Measurements from ENCODE around the gene MAPK7.
A peak's percentile ranks its signal among the peaks of the same experiment; 100 is the strongest.

MAPK7 gene

DNA sequence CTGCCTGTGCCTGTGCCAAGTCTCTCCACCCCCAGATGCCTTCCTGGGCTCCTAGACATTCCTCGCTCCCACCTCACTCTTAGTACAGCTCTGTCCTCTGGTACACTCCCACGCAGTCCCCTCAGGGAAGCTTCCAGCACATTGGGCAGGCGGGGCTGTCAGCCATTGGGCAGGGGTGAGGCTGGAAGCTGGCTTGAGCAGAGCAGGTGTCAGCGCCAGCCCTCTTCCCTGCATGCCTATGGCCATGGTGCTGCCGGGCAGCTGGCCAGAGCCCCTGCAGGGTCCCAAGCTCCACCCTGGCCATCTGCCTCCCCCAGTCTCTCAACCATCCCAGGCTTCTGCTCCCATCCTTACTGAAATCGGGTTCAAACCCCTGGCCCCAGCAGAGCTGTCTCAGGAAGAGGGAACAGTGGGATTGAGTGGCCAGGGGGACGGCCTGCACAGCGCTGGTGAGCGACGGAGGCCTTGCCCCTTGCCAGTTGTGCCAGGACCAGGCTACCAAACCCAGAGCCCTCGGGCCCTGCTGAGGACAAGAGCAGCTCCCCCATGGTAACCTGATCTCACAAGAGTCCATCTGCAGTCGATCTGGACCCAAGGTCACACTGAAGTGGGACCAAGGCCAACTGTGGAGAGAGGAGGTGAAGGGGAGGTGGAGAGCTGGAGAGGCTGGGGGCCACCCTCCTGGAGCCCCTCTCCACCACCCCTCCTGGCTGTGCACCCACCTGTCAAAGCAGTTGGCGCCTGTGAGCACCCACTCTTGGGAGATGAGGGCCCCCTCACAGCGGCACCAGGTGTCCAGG lies 13.4 kb upstream of the MAPK7 start:
- no peak for DNase-seq

DNA sequence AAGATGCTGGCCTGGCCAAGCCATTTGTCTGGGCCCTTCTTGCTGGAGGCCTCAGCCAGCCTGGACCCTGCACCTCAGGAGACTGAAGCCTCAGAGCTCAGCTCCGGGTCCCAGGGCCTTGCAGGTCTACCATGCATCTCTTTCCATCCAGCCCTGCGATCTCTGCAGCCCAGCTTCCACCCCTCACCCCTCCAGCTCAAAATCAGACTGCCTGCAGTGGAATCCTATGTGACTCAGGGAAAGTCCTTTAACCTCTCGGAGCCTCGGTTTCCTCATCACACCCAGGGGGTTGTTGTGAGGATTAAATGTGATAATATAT lies 12.8 kb upstream of the MAPK7 start:
- DNase-seq, result no peak

DNA sequence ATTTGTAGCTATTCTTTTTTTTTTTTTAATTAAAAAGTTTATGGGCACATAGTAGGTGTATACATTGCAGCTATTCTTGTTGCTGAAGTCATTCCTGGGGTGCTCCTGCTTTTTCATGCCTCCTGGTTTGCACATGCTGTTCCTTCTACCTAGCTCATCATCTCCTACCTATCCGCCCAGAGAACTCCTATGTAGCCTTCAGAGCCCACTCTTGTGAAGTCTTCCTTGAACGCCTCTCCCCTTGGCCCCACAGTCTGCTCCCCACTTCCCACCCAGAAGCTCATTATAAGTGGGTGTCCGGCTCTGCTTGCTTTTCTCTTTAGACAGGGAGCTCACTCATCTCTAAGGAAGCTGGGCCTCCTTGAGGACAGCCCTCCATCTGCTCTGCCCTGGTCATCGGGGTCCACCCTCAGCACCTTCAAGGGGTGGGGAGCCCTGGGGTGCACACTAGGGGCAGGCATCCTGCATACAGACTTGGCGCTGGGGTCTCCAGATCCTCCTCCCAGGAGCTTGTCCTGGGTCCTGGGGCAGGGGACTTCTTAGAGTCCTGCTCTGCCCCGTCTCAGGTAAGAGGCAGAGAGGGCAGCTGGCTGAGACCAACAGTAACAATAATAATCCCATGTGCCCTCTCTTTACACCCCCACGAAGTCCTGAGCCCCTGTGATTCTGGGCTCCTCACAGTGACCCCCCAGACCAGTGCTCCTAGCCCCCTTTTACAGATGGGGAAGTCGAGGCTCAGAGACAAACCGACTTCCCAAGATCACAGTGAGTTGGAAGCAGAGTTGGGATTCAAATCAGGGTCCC lies 12.3 kb upstream of the MAPK7 start:
- no peak for DNase-seq

DNA sequence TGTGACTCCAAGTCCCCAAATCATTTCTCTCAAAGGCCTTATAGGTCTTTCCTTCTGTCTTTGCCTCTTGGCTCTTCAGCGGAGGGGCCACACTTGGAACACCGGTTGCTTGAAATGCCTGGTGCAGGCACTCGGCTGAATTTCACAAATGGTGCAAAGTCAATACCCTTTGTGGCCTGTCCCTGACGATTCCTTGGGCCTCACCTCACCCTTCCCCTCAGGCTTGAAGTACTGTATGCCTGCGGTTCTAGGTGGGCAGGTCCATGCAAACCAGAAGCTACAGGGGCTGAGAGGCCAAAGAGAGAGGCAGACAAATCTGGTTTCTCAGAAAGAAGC lies 11.7 kb upstream of the MAPK7 start:
- no peak for DNase-seq

DNA sequence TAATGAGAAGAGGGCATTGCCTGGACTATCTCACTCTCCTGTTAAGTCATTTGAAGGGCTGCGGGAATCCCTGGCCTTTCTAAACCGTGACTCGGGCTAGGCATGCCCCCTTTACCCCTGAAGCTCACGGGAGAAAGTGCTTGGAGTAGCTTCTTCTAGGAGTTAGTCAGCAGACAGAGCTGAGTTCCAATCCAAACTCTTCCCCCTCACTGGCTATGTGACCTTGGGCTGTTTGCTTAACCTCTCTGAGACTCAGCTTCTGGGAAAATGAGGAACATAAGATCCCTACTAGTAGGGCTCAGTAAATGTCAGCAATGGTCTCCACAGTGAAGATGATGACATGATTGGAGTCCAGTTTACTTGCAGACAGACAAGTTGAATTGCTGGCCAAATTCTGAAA lies 10.1 kb upstream of the MAPK7 start:
- no peak for DNase-seq

DNA sequence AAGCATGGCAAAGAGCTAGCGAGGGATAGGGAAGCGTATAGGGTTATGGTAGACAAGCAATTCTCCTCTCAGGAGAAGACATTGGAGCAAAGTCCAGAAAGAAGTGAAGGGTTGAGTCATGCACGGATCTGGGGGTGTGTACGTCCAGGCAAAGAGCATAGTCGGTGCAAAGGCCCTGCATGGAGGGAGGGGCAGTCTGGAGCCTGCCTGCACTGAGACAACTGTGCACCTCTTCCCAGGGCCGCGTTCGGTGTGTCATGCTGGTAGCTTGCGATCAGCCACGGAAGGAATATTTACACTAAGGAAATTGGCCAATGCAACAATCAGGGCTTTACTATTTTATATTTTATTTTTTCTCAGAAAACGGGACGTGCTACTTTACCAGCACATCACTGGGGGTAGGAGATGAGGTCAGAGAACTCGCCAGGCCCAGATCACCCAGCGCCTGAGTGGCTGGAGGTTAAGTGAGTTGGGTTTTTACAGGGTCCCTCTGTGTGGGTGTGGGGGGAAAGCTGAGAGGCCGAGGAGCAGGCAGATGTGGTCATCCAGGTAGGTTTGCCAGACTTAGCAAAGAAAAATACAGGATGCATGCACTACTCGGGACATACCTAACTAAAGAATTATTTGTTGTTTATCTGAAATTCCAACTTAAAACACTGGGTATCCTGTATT lies 9.1 kb upstream of the MAPK7 start:
- no peak for DNase-seq

DNA sequence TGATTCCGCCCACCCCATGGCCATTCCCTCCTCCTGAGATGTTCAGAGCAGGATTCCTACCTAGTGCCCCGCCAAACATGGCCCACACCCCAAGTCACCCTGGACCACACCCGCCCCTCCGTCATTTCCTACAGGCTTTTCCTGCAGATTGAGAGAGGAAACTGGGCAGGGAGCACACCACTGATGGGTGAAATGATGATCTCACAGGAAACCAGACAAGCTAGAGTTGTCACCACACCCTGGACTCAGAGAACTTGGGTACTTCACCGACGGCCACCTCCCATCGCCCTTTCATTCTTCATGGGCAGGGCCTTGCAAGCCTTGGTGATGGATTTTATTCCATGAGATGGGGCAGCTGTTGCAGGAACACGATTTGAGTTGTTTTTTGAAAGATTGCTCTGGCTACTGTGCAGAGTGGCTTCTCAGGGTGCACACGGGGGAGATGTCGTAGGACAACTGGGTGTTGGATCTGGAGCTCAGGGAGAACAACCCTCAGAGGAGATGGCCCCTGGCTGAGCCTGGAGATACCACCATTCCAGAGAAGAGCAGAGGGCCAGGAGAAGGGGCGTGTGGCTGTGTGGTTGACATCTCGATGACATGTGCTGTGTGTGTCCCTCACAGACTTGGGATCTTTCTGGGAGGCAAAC lies 8.3 kb upstream of the MAPK7 start:
- no peak for DNase-seq

DNA sequence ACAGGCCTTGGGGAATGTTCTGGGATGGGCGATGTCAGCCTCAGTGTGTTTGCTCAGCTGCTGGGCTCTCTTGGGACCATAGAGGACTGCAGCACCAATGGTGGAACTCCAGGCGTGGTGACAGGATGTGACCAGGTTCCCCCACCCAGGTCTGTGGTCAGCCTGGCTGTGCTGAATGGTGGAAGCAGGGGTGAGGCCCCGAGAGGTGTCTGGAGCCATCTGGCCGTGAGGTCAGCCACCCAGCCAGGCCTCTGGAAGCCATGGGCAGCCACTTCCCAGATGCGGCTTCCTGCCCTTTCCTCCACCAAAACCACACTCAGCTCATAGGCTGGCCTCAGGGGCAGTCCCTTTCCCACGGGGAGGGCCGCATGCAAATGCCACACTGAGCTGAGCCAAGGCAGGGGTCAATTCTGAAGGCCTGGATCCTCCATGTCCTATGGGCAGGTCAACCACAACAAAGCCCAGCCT lies 7.8 kb upstream of the MAPK7 start:
- DNase-seq, result no peak

DNA sequence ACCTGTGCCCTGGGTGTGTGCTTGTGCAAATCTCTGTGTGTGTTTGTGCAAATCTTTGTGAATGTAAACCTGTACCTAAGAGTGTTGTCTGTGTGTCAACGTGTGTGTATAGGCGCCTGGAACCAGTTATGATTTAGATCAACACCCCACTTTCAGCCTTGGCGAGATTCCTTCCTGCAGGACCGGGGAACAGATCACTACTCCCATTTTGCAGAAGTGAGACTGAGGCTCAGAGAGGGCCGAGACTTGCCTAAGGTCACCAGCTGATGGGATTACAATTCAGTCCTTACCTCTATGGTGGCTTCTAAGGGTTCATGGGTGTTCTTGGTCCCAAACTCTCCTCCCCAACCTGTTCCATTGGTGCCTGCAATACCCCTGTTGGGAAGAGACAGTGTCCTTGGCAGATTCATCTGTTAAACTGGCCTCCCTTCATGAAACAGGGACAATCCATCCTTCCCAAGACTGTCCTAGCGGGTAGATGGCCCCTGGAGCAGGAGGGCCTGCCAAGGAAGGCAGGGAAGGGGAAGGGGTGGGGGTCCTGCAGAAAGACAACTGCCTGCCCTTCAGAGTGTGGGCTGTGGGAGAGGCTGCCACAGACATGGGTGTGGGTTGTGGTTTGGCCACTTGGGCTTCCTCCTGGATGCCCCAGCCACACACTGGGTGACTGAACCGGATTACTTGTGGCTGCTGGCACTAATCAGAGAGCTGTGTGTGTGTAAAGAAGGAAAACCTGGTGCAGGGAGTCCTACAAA lies 6.9 kb upstream of the MAPK7 start:
- DNase-seq, result no peak

DNA sequence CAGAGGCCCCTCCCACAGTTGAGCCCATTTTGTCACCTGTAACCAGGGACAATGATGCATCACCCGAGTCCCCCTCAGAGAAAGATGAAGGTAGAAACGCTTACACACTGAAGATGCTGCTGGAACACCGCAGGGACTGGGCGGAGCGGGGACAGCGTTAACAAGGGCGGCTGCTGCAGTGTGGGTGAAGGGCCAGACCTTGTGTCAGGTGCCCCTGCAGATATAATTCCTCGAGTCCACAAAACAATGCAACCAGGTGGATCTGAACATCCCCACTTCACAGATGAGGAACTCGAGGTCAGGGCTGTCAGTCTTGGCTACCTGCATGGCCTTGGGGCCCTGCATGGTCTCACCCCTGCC lies 6.3 kb upstream of the MAPK7 start:
- DNase-seq, result no peak

DNA sequence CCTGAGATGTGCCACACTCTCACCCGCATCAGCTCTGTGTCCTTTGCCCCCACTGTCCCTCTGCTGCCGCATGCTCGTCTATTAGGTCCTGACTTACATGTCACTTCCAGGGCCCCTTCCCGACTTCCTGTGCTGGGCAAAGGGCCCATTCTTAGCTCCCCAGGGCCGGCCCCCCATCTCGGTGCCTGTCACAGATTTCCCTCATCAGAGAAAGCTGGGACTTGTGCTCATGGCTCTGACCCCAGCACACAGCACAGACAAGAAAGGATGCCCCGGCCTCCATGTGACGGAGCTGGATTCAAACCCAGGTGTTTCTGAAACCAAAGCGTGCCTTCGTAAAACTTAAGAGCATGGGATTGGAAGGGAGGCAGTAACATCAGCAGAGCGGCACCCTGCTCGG lies 5.9 kb upstream of the MAPK7 start:
- DNase-seq, result no peak

DNA sequence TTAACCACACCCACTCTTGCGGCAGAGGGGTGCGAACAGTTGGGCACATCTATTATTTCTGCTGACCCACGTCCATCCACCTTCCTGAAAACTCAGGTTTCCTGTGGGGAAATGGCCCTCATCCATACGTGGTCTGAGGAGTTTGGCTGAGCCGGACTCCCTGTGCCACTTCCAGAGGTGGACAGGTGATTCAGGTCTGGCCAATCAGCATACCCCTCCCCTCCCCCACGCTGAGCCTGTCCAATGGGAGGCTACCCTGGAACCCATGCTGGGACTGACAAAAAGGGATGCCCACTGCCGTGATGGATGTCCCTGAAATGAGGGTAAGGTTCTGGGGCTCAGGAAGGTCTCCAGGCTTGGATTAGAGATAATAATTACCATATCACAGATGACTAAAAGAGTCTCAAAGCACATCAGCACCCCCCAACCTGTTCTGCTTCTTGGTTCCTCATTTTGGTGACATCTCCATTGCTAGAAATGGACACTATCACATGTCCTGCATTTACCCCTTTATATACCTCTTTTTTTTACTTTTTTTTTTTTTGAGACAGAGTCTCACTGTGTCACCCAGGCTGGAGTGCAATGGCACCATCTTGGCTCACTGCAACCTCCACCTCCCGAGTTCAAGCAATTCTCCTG lies 5.3 kb upstream of the MAPK7 start:
- no peak for DNase-seq

DNA sequence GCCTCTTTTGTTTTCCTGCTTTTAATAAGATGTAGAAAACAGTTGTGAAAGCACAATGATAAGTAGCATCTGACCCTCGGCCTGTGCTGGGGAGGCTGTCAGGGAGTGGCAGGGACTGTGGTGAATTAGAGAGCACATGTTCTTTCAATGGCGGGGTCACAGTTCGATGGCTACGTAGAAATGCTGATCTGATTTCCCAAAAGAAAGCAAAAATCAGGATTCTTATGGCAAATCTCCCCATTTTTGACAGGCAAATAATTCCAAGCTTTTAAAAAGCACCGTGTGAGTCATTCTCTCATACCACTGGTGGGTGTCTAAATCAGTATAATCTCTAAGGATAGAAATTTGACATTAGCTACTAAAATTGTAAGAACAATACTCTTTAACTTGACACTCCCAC lies 4.2 kb upstream of the MAPK7 start:
- no peak for DNase-seq

DNA sequence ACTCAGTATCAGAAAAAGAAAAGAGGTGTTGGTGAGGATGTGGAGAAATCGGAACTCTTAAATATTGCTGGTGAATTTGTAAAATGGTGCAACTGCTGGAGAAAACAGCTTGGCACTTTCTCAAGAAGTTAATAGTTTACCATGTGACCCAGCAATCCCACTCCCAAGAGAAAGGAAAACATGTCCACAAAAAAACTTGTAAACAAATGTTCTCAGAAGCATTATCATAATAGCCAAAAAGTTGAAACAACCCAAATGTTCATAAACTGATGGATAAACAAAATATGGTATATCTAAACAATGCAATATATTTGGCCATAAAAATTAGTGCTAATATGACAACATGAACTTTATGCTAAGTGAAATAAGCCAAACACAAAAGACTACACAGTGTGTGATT lies 2.6 kb upstream of the MAPK7 start:
- DNase-seq, result no peak

DNA sequence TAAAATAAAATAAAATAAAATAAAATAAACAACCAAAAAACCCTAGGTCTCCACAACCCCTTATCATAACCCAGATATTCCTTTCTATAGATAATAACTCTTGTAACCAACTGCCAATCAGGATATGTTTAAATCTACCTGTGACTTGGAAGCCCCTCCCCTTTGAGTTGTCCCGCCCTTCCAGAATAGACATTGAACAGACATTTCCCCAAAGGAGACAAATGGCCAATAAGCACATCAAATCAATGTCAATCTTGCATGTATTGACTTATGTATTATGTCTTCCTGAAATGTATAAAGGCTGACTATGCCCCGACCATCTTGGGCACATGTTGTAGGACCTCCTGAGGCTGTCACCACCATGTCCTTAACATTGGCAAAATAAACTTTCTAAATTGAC lies 1.5 kb upstream of the MAPK7 start:
- DNase-seq, result peak; percentile 10

DNA sequence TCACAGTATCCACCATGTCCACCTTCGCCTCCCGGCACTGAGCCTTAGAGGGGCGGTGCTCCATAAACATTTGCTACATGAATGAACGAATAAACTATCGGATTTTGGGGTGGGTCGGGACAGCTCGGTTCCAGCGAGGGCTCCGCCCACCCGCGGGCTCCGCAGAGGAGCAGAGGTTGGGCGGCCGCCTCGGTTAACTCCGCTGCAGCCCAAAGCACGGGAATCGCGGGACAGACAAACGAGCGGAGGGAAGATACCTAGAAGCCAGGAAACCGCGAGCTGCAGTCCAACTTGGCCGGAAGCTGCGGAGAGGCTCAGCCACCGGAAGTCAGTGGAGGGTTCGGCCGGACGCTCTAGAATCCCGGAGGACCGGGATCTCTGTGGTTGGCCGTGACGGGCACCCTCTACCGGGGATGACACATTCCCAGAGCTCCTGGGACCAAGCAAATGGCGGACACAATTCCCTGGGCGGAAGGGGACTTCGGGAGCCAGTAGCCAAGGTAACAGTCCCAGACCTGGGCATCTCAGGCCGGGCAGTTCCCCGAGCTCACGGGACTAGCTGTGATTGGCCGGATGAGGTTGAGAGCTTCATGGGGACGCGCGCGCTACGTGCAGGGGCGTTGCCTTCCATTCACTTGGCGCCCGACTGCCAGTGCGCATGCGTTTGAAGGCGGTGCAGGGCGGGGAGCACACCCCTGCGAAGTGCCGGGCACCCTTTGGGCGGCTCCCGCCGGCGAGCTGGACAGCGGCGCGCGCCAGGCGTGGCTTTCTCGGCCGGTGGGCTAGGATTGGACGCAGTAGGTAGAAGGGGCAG lies 489 bp upstream of the MAPK7 start:
- peak; percentile 96 for DNase-seq

DNA sequence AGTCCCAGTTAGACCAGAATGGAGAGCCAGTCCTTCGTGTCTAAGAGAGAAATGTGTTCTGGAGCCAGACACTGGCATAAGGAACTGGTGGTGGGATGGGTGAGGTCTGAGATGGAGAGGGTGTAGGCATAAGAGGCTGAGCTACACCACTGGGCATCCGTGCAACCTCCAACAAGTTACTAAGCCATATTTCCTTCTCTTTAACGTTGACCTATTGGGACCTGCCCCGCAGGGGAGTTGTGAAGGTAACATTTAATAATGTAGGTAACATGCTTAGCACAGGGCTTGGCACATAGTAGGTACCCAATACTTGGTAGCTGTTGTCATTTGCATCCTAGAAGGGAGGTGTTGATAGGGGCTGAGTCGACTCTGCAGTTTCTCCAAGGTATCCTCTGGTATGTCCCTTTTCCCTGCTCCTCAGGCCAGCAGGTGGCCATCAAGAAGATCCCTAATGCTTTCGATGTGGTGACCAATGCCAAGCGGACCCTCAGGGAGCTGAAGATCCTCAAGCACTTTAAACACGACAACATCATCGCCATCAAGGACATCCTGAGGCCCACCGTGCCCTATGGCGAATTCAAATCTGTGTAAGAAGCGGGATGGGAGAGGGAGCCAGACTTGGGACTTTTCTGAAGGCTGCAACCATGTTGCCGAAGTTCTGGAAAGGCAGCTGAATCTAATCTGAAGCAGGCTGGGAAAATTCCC lies 1.2 kb downstream of the MAPK7 start:
- DNase-seq, result no peak

DNA sequence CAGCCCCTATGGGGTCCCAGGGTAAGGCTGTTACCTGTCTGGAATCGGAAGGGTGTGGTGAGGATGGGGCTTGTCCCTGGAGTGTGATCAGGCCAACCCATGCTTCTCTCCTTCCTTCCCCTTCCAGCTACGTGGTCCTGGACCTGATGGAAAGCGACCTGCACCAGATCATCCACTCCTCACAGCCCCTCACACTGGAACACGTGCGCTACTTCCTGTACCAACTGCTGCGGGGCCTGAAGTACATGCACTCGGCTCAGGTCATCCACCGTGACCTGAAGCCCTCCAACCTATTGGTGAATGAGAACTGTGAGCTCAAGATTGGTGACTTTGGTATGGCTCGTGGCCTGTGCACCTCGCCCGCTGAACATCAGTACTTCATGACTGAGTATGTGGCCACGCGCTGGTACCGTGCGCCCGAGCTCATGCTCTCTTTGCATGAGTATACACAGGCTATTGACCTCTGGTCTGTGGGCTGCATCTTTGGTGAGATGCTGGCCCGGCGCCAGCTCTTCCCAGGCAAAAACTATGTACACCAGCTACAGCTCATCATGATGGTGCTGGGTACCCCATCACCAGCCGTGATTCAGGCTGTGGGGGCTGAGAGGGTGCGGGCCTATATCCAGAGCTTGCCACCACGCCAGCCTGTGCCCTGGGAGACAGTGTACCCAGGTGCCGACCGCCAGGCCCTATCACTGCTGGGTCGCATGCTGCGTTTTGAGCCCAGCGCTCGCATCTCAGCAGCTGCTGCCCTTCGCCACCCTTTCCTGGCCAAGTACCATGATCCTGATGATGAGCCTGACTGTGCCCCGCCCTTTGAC lies 2.4 kb downstream of the MAPK7 start:
- DNase-seq, result no peak

DNA sequence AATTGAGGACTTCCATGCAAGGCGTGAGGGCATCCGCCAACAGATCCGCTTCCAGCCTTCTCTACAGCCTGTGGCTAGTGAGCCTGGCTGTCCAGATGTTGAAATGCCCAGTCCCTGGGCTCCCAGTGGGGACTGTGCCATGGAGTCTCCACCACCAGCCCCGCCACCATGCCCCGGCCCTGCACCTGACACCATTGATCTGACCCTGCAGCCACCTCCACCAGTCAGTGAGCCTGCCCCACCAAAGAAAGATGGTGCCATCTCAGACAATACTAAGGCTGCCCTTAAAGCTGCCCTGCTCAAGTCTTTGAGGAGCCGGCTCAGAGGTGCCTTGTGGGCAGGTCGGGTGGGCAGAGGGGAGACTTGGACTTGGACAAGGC lies 3.1 kb downstream of the MAPK7 start:
- DNase-seq, result no peak
